GM23338 (cell line): Measurements from ENCODE around the gene HAPLN3. TPM values are rescaled to one million over a fixed set of nuclear protein-coding genes. Genes with fewer than 3 reads are reported as not detected.

Experiments
- polyA plus RNA-seq: library from polyadenylated mRNA; unstranded; fragments of >200 nt; fragmentation: Nextera tagmentation; extraction: Ambion mirVana; gene quantifications from 2 replicates; pipeline ENCODE4 v1.2.1, GENCODE V29; 2016
- total RNA-seq: library from RNA; depleted of rRNA; stranded (reverse); fragments of >200 nt; shearing (Covaris generic); gene quantifications from 2 replicates; pipeline ENCODE4 v1.2.3, GENCODE V29; 2014; rRNA removed

HAPLN3 gene
- total and polyA plus RNA-seq, 2 experiments from 2014 or later = 22.7 to 62.6 TPM

Other genes starting within 250 kb of the HAPLN3 start
- 4.5 and 4.9 TPM in 2 replicates for gene ACAN, start 92.1 kb downstream of the HAPLN3 start, total RNA-seq
- gene ACAN, start 92.1 kb downstream of the HAPLN3 start, polyA plus RNA-seq = 1.5 and 2.5 TPM in 2 replicates
- gene MFGE8, start 17.8 kb upstream of the HAPLN3 start, total RNA-seq = 586 and 671 TPM in 2 replicates
- gene MFGE8, start 17.8 kb upstream of the HAPLN3 start, polyA plus RNA-seq = 246 and 279 TPM in 2 replicates
- 15.2 and 15.7 TPM in 2 replicates for gene ABHD2, start 192.9 kb upstream of the HAPLN3 start, total RNA-seq
- gene ABHD2, start 192.9 kb upstream of the HAPLN3 start, polyA plus RNA-seq = 5.2 and 5.3 TPM in 2 replicates